Measurements from ENCODE around the gene PSMD13. TPM values are rescaled to one million over a fixed set of nuclear protein-coding genes. Genes with fewer than 3 reads are reported as not detected.

The PSMD13 gene
- total and polyA plus RNA-seq, 2 of the 13 experiments (the other 11 are each of a cell fraction or from before 2014, with no cell fraction given): 83.0 to 117 TPM

GRCh38 chr11:235997-236773, 591 bp upstream of the PSMD13 start, which contains the start of gene SIRT3 (continued):
- TF ChIP-seq ZNF580 (CRISPR knock-in tag; IDR thresholded peaks at IDR 0.05; ENCODE audit: borderline replicate concordance, low read depth) (0 out of 2 replicates have a peak, but pooled peaks have one; percentile 41), ZNF773 (CRISPR knock-in tag; IDR thresholded peaks at IDR 0.05; ENCODE audit: borderline replicate concordance) (peak; percentile 28; the same call in 1 of the 2 replicates), DNMT1 (CRISPR knock-in tag; IDR thresholded peaks at IDR 0.05) (no peak), SRSF9 (IDR thresholded peaks at IDR 0.05; ENCODE audit: borderline replicate concordance, insufficient read depth, low read depth, low read length, poor library complexity, severe bottlenecking) (no peak), ZNF101 (CRISPR knock-in tag; IDR thresholded peaks at IDR 0.05; ENCODE audit: borderline replicate concordance, low read depth) (no peak), NFYB (CRISPR knock-in tag; IDR thresholded peaks at IDR 0.05) (no peak), AHR (CRISPR knock-in tag; IDR thresholded peaks at IDR 0.05) (no peak), MIXL1 (CRISPR knock-in tag; IDR thresholded peaks at IDR 0.05) (no peak), TEAD3 (CRISPR knock-in tag; optimal IDR thresholded peaks at IDR 0.05; ENCODE audit: borderline replicate concordance) (peak; percentile 28), MAFK (conservative IDR thresholded peaks at IDR 0.05 in 1 of 2, IDR thresholded peaks at IDR 0.05 in 1 of 2; ENCODE audit: low read length in 2 of 2) (no peak), PATZ1 (CRISPR knock-in tag; IDR thresholded peaks at IDR 0.05) (peak; percentile 58; the same call in 1 of the 2 replicates), NBN (conservative IDR thresholded peaks at IDR 0.05) (no peak), ZNF670 (CRISPR knock-in tag; IDR thresholded peaks at IDR 0.05; ENCODE audit: borderline replicate concordance) (no peak), MAF1 (CRISPR knock-in tag; IDR thresholded peaks at IDR 0.05; ENCODE audit: borderline replicate concordance) (no peak), ZMAT5 (CRISPR knock-in tag; IDR thresholded peaks at IDR 0.05; ENCODE audit: borderline replicate concordance, low read depth) (no peak), NR2F1 (CRISPR knock-in tag; IDR thresholded peaks at IDR 0.05) (0 out of 4 replicates have a peak, but pooled peaks of 1 of the 2 experiments have one; percentile 35), POGK (CRISPR knock-in tag; conservative IDR thresholded peaks at IDR 0.05) (no peak), YY1 (IDR thresholded peaks at IDR 0.05; ENCODE audit: insufficient read depth, insufficient replicate concordance, low read depth, low read length) (peak; percentile 88), HNRNPH1 (optimal IDR thresholded peaks at IDR 0.05; ENCODE audit: low read depth, low read length) (no peak), ATF2 (CRISPR knock-in tag; IDR thresholded peaks at IDR 0.05) (no peak; the same call in 1 of the 2 replicates), ZBTB26 (CRISPR knock-in tag; IDR thresholded peaks at IDR 0.05; ENCODE audit: borderline replicate concordance) (no peak), SP2 (CRISPR knock-in tag; IDR thresholded peaks at IDR 0.05) (0 out of 2 replicates have a peak, but pooled peaks have one; percentile 34)

Data from HepG2 (cell line).